Hepatocyte (in vitro differentiated cells): ENCODE measurements around the gene C3orf20. TPM values are rescaled to one million over a fixed set of nuclear protein-coding genes. Genes with fewer than 3 reads are reported as not detected.

ENCODE experiments used
- DNase-seq: peaks from one replicate; pipeline ENCODE4 v3.0.0-alpha.2; 2016; ENCODE audit warnings: low spot score
- H2AFZ ChIP-seq: fragments of 200-600 bp; sonication (generic); 2 replicates; pipeline ENCODE4 v1.6.0; 2016; ENCODE audit warnings: antibody characterized with exemption, mild to moderate bottlenecking
- H3K27ac ChIP-seq: fragments of 200-600 bp; sonication (generic); 2 replicates; pipeline ENCODE4 v1.5.1; 2016; ENCODE audit warnings: mild to moderate bottlenecking
- H3K27me3 ChIP-seq: fragments of 200-600 bp; sonication (generic); 2 replicates; pipeline ENCODE4 v1.6.1; 2016
- H3K36me3 ChIP-seq: fragments of 200-600 bp; sonication (generic); replicated peaks from 2 replicates; pipeline ENCODE4 v1.5.1; 2016; ENCODE audit warnings: low read depth; ENCODE audit not compliant: insufficient read depth
- H3K4me1 ChIP-seq: fragments of 200-600 bp; sonication (generic); 2 replicates; pipeline ENCODE4 v1.5.1; 2016; ENCODE audit warnings: mild to moderate bottlenecking, moderate library complexity; ENCODE audit not compliant: insufficient read depth
- H3K4me2 ChIP-seq: fragments of 200-600 bp; sonication (generic); 2 replicates; pipeline ENCODE4 v1.6.0; 2016
- H3K4me3 ChIP-seq: fragments of 200-600 bp; sonication (generic); 2 replicates; pipeline ENCODE4 v1.5.1; 2016; ENCODE audit warnings: mild to moderate bottlenecking
- H3K79me2 ChIP-seq: fragments of 200-600 bp; sonication (generic); 2 replicates; pipeline ENCODE4 v1.6.0; 2017; ENCODE audit warnings: mild to moderate bottlenecking
- H3K9me2 ChIP-seq: fragments of 200-600 bp; sonication (generic); replicated peaks from 2 replicates; pipeline ENCODE4 v1.6.0; 2017; ENCODE audit warnings: mild to moderate bottlenecking; ENCODE audit not compliant: insufficient read depth
- H3K9me3 ChIP-seq: fragments of 200-600 bp; sonication (generic); 2 replicates; pipeline ENCODE4 v1.5.1; 2016; ENCODE audit warnings: low read depth, mild to moderate bottlenecking
- H4K20me1 ChIP-seq: fragments of 200-600 bp; sonication (generic); 2 replicates; pipeline ENCODE4 v1.6.0; 2016; ENCODE audit warnings: mild to moderate bottlenecking; ENCODE audit not compliant: insufficient read depth, poor library complexity, severe bottlenecking
- CTCF ChIP-seq: fragments of 200-600 bp; sonication (generic); IDR thresholded peaks from 2 replicates; pipeline ENCODE4 v1.5.1; 2016; ENCODE audit warnings: antibody characterized with exemption, mild to moderate bottlenecking; ENCODE audit not compliant: poor library complexity
- EZH2 ChIP-seq: fragments of 200-600 bp; sonication (generic); IDR thresholded peaks from 2 replicates; pipeline ENCODE4 v1.6.1; 2016; ENCODE audit warnings: antibody characterized with exemption, mild to moderate bottlenecking, borderline replicate concordance
- EZH2phosphoT487 ChIP-seq: fragments of 200-600 bp; sonication (generic); IDR thresholded peaks from one replicate; pipeline ENCODE4 v1.6.1; 2018; ENCODE audit warnings: antibody characterized with exemption, mild to moderate bottlenecking, low read depth, moderate library complexity; ENCODE audit not compliant: unreplicated experiment, severe bottlenecking
- WGBS: methylation state at CpG from one replicate; pipeline ENCODE4 v1.1.6; 2016; ENCODE audit warnings: low lambda C conversion rate; ENCODE audit errors: missing lambda C conversion rate; 5-methylcytosine and 5-hydroxymethylcytosine counted together
- polyA plus RNA-seq: library from polyadenylated mRNA; unstranded; fragments of >200 nt; fragmentation: Nextera tagmentation; extraction: Ambion mirVana; gene quantifications from 2 replicates; pipeline ENCODE4 v1.2.1, GENCODE V29; 2016
- total RNA-seq: library from RNA; depleted of rRNA; stranded (reverse); fragments of >200 nt; gene quantifications from 2 replicates; pipeline ENCODE4 v1.2.3, GENCODE V29; 2014

The C3orf20 gene
- total and polyA plus RNA-seq, 2 experiments from 2014 or later: 0.07 TPM; not detected in 1

- Histone ChIP-seq H3K27me3 (no peaks in the 10 kb centered on the region), H3K9me3 (no peaks in the 10 kb centered on the region), H3K4me1 (peaks cover 6% of the 10 kb centered on the region), H3K4me3 (no peak overlapping the region), H2AFZ (no peak overlapping the region), H3K4me2 (no peak overlapping the region), H3K79me2 (no peaks in the 10 kb centered on the region), H3K36me3 (no peaks in the 10 kb centered on the region), H4K20me1 (no peaks in the 10 kb centered on the region), H3K9me2 (no peaks in the 10 kb centered on the region), H3K27ac (no peak overlapping the region)
- no peak for TF ChIP-seq EZH2phosphoT487
- no peak for TF ChIP-seq EZH2
- TF ChIP-seq CTCF: no peak
- WGBS: 93% methylated on average over 3 of the region's 3 CpGs
- no peak for DNase-seq
These were observed 111.4 kb downstream of the C3orf20 start for GRCh38 chr3:14786369-14786768.

GRCh38 chr3:14787630-14788029 lies 112.7 kb downstream of the C3orf20 start:
- Histone ChIP-seq H4K20me1 (no peaks in the 10 kb centered on the region), H3K79me2 (no peaks in the 10 kb centered on the region), H3K36me3 (no peaks in the 10 kb centered on the region), H3K4me1 (peaks cover 6% of the 10 kb centered on the region), H3K9me3 (no peaks in the 10 kb centered on the region), H3K4me2 (no peak overlapping the region), H3K27ac (no peak overlapping the region), H2AFZ (no peak overlapping the region), H3K9me2 (no peaks in the 10 kb centered on the region), H3K4me3 (no peak overlapping the region), H3K27me3 (no peaks in the 10 kb centered on the region)
- TF ChIP-seq EZH2: no peak
- TF ChIP-seq EZH2phosphoT487: no peak
- no peak for TF ChIP-seq CTCF
- DNase-seq: peak; percentile 48
- 53% methylated on average over 7 of the region's 7 CpGs for WGBS

DNA sequence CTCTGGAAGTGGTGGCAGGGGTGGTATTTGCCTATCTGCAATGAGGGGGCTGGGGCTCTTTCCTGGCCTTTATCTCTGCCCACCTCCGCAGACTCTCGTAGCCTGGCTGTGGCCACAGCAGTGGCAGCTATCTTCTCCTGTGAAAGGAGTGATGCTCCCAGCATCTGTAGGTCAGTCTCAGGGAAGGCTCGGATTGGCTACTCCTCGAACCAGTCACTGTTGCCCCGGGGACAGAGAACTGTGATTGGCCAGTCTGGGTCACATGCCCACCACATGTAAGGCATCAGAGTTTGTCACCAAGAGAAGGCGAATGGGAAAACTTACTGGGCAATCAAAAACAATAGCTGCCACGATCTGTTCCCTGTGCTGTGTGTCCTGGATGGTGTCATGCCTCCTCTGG lies 113.7 kb downstream of the C3orf20 start:
- Histone ChIP-seq H3K27ac (no peak overlapping the region), H3K79me2 (no peaks in the 10 kb centered on the region), H2AFZ (no peak overlapping the region), H3K9me3 (no peaks in the 10 kb centered on the region), H3K4me3 (no peak overlapping the region), H3K4me1 (peaks cover under 1% of the 10 kb centered on the region), H3K36me3 (no peaks in the 10 kb centered on the region), H3K4me2 (no peak overlapping the region), H3K9me2 (no peaks in the 10 kb centered on the region), H4K20me1 (no peaks in the 10 kb centered on the region), H3K27me3 (no peaks in the 10 kb centered on the region)
- TF ChIP-seq EZH2phosphoT487: no peak
- no peak for TF ChIP-seq CTCF
- TF ChIP-seq EZH2: no peak
- DNase-seq: no peak
- WGBS: 91% methylated on average over 7 of the region's 7 CpGs

DNA sequence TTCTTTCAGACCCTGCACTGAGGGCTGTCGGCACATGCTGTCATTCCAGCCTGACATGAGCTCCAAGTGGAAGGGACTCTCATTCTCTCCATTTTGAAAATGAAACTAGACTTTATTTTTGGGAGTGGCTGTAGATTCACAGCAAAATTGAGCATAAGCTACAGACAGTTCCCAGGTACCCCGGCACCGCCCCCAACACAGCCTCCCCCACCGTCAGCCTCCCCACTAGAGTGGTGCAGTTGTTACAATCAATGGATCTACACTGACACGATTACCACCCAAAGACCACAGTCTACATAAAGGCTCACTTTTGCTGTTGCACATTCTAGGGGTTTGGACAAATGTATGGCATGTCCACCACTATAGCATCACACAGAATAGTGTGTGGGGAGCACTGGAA lies 114.3 kb downstream of the C3orf20 start:
- H3K9me3 ChIP-seq: no peaks in the 10 kb centered on the region
- H3K27ac ChIP-seq: no peak overlapping the region
- no peaks in the 10 kb centered on the region for H3K79me2 ChIP-seq
- no peaks in the 10 kb centered on the region for H4K20me1 ChIP-seq
- H2AFZ ChIP-seq: no peak overlapping the region
- WGBS: 82% methylated on average over 5 of the region's 5 CpGs
- no peak for DNase-seq
- H3K4me3 ChIP-seq: no peak overlapping the region
- TF ChIP-seq EZH2phosphoT487 (no peak), CTCF (no peak), EZH2 (no peak)
- H3K4me2 ChIP-seq: no peak overlapping the region
- no peaks in the 10 kb centered on the region for H3K4me1 ChIP-seq
- H3K27me3 ChIP-seq: no peaks in the 10 kb centered on the region
- H3K9me2 ChIP-seq: no peaks in the 10 kb centered on the region
- H3K36me3 ChIP-seq: no peaks in the 10 kb centered on the region
